Trophoblast cell (in vitro differentiated cells and primary cell): ENCODE data around the gene ZNF516.

Source experiments
- DNase-seq, 2 donors: peaks; one replicate each; pipeline ENCODE4 v3.0.0-alpha.2; 2016
- H2AFZ ChIP-seq: 2 replicates; pipeline ENCODE4 v1.6.1; 2013; ENCODE audit warnings: low read length, moderate library complexity, mild to moderate bottlenecking; ENCODE audit not compliant: insufficient read depth, poor library complexity
- H2AK5ac ChIP-seq: 2 replicates; pipeline ENCODE4 v1.6.1; 2013; ENCODE audit warnings: mild to moderate bottlenecking, low read length
- H2BK120ac ChIP-seq: 2 replicates; pipeline ENCODE4 v1.6.1; 2013; ENCODE audit warnings: low read length, mild to moderate bottlenecking, moderate library complexity; ENCODE audit not compliant: insufficient read depth, poor library complexity
- H2BK12ac ChIP-seq: 2 replicates; pipeline ENCODE4 v1.6.1; 2013; ENCODE audit warnings: mild to moderate bottlenecking, low read length, moderate library complexity
- H2BK5ac ChIP-seq: 2 replicates; pipeline ENCODE4 v1.6.1; 2013; ENCODE audit warnings: low read length, low read depth, moderate library complexity, mild to moderate bottlenecking; ENCODE audit not compliant: poor library complexity
- H3K14ac ChIP-seq: 2 replicates; pipeline ENCODE4 v1.6.1; 2013; ENCODE audit warnings: mild to moderate bottlenecking, low read length
- H3K18ac ChIP-seq: 2 replicates; pipeline ENCODE4 v1.6.1; 2013; ENCODE audit warnings: mild to moderate bottlenecking, low read length
- H3K23ac ChIP-seq: 2 replicates; pipeline ENCODE4 v1.6.1; 2013; ENCODE audit warnings: low read length
- H3K27ac ChIP-seq: 2 replicates; pipeline ENCODE4 v1.5.1; 2013; ENCODE audit warnings: low read depth, mild to moderate bottlenecking, inconsistent platforms, low read length, moderate library complexity
- H3K27me3 ChIP-seq: 2 replicates; pipeline ENCODE4 v1.6.1; 2013; ENCODE audit warnings: inconsistent platforms, mild to moderate bottlenecking, low read length, moderate library complexity; ENCODE audit not compliant: insufficient read depth
- H3K36me3 ChIP-seq, 2 experiments: 1 replicate in 1 of 2; 2 replicates in 1 of 2; pipeline ENCODE4 v1.6.1; 2013; ENCODE audit warnings: low read length in 2 of 2, mild to moderate bottlenecking in 2 of 2, moderate library complexity in 1 of 2; ENCODE audit not compliant: insufficient read depth in 2 of 2, control insufficient read depth in 1 of 2
- H3K4ac ChIP-seq: 2 replicates; pipeline ENCODE4 v1.6.1; 2013; ENCODE audit warnings: low read depth, mild to moderate bottlenecking, low read length, moderate library complexity
- H3K4me1 ChIP-seq, 2 experiments: 1 replicate in 1 of 2; 2 replicates in 1 of 2; pipeline ENCODE4 v1.6.1; 2013; ENCODE audit warnings: low read length in 2 of 2, mild to moderate bottlenecking in 2 of 2, moderate library complexity in 1 of 2; ENCODE audit not compliant: insufficient read depth in 2 of 2, control insufficient read depth in 1 of 2
- H3K4me2 ChIP-seq: 2 replicates; pipeline ENCODE4 v1.6.1; 2013; ENCODE audit warnings: inconsistent platforms, mild to moderate bottlenecking, low read length, moderate library complexity
- H3K4me3 ChIP-seq: 2 replicates; pipeline ENCODE4 v1.5.1; 2013; ENCODE audit warnings: mild to moderate bottlenecking, low read depth, low read length, inconsistent platforms
- H3K79me1 ChIP-seq: one replicate; pipeline ENCODE4 v1.6.1; 2013; ENCODE audit warnings: low read length
- H3K79me2 ChIP-seq: 2 replicates; pipeline ENCODE4 v1.6.1; 2013; ENCODE audit warnings: low read length, mild to moderate bottlenecking; ENCODE audit not compliant: control insufficient read depth, insufficient read depth, poor library complexity
- H3K9ac ChIP-seq: 2 replicates; pipeline ENCODE4 v1.6.1; 2013; ENCODE audit warnings: mild to moderate bottlenecking, low read length
- H3K9me3 ChIP-seq: 2 replicates; pipeline ENCODE4 v1.6.1; 2013; ENCODE audit warnings: low read depth, mild to moderate bottlenecking, control low read depth, inconsistent platforms, low read length; ENCODE audit not compliant: insufficient read depth
- H4K12ac ChIP-seq: 2 replicates; pipeline ENCODE4 v1.6.1; 2013; ENCODE audit warnings: low read depth, mild to moderate bottlenecking, low read length, moderate library complexity
- H4K8ac ChIP-seq: 2 replicates; pipeline ENCODE4 v1.6.1; 2013; ENCODE audit warnings: low read depth, mild to moderate bottlenecking, low read length, moderate library complexity
- H4K91ac ChIP-seq: one replicate; pipeline ENCODE4 v1.6.1; 2013; ENCODE audit warnings: low read depth, mild to moderate bottlenecking, low read length, moderate library complexity
- WGBS: extraction: QIAGEN DNeasy Blood & Tissue Kit; methylation state at CpG from one replicate; pipeline ENCODE4 v1.1.7; 2013; ENCODE audit warnings: missing lambda C conversion rate; ENCODE audit not compliant: insufficient read length, insufficient coverage; ENCODE audit errors: extremely low coverage; 5-methylcytosine and 5-hydroxymethylcytosine counted together

The ZNF516 gene

GRCh38 chr18:76396792-76397191 is 98.2 kb downstream of the ZNF516 start:
- no peaks in the 10 kb centered on the region for H3K79me2 ChIP-seq
- no CpG with 5 or more reads among the region's 9 CpGs for WGBS
- no peak overlapping the region for H2BK12ac ChIP-seq
- no peak overlapping the region for H2AFZ ChIP-seq
- H3K9ac ChIP-seq: no peak overlapping the region
- no peak overlapping the region for H3K4me3 ChIP-seq
- no peak overlapping the region for H3K14ac ChIP-seq
- no peak overlapping the region for H3K18ac ChIP-seq
- H3K4me2 ChIP-seq: no peak overlapping the region
- H3K23ac ChIP-seq: no peak overlapping the region
- H2BK5ac ChIP-seq: no peak overlapping the region
- H2BK120ac ChIP-seq: no peak overlapping the region
- no peak overlapping the region for H4K91ac ChIP-seq
- no peaks in the 10 kb centered on the region for H3K79me1 ChIP-seq
- no peak for DNase-seq
- no peak overlapping the region for H3K27ac ChIP-seq
- peaks cover 8% of the 10 kb centered on the region in 2 experiments for H3K4me1 ChIP-seq
- H3K27me3 ChIP-seq: no peaks in the 10 kb centered on the region
- no peaks in the 10 kb centered on the region for H3K9me3 ChIP-seq
- H3K4ac ChIP-seq: no peak overlapping the region
- no peak overlapping the region for H2AK5ac ChIP-seq
- no peaks in the 10 kb centered on the region for H3K36me3 ChIP-seq
- H4K8ac ChIP-seq: no peak overlapping the region
- no peak overlapping the region for H4K12ac ChIP-seq

GRCh38 chr18:76395609-76396008 is 99.4 kb downstream of the ZNF516 start:
- no peak overlapping the region for H3K9ac ChIP-seq
- H2AFZ ChIP-seq: no peak overlapping the region
- no peak overlapping the region for H2AK5ac ChIP-seq
- no peaks in the 10 kb centered on the region for H3K79me1 ChIP-seq
- H3K27me3 ChIP-seq: no peaks in the 10 kb centered on the region
- H4K12ac ChIP-seq: no peak overlapping the region
- H2BK12ac ChIP-seq: no peak overlapping the region
- no peak overlapping the region for H3K23ac ChIP-seq
- no peak overlapping the region for H3K14ac ChIP-seq
- H3K36me3 ChIP-seq: no peaks in the 10 kb centered on the region
- no CpG with 5 or more reads among the region's 20 CpGs for WGBS
- no peaks in the 10 kb centered on the region for H3K79me2 ChIP-seq
- H3K4me1 ChIP-seq: peaks cover 8% of the 10 kb centered on the region in 2 experiments
- no peak overlapping the region for H4K91ac ChIP-seq
- no peak overlapping the region for H2BK120ac ChIP-seq
- H3K9me3 ChIP-seq: peaks cover 1% of the 10 kb centered on the region
- H3K4ac ChIP-seq: no peak overlapping the region
- peak in 1 of 2 donors; percentile 24 for DNase-seq
- no peak overlapping the region for H2BK5ac ChIP-seq
- no peak overlapping the region for H3K27ac ChIP-seq
- no peak overlapping the region for H4K8ac ChIP-seq
- no peak overlapping the region for H3K4me2 ChIP-seq
- no peak overlapping the region for H3K4me3 ChIP-seq
- no peak overlapping the region for H3K18ac ChIP-seq

GRCh38 chr18:76394780-76395476 is 100.1 kb downstream of the ZNF516 start:
- Histone ChIP-seq H3K9me3 (peaks cover 1% of the 10 kb centered on the region), H2BK5ac (no peak overlapping the region), H3K18ac (no peak overlapping the region), H3K4me1 (peaks cover 8% of the 10 kb centered on the region in 2 experiments), H3K14ac (no peak overlapping the region), H3K9ac (no peak overlapping the region), H3K27me3 (no peaks in the 10 kb centered on the region), H3K23ac (no peak overlapping the region), H4K8ac (no peak overlapping the region), H4K12ac (no peak overlapping the region), H3K4ac (no peak overlapping the region), H3K79me1 (no peaks in the 10 kb centered on the region), H3K4me3 (no peak overlapping the region), H2AFZ (no peak overlapping the region), H3K79me2 (no peaks in the 10 kb centered on the region), H2BK120ac (no peak overlapping the region), H3K36me3 (no peaks in the 10 kb centered on the region), H4K91ac (no peak overlapping the region), H3K27ac (no peak overlapping the region), H2BK12ac (no peak overlapping the region), H3K4me2 (no peak overlapping the region), H2AK5ac (no peak overlapping the region)
- WGBS: no CpG with 5 or more reads among the region's 15 CpGs
- peak in 1 of 2 donors; percentile 9 for DNase-seq

- WGBS: no CpG with 5 or more reads among the region's 5 CpGs
These were observed 102.7 kb downstream of the ZNF516 start for GRCh38 chr18:76392349-76392748.

More at GRCh38 chr18:76392349-76392748, 102.7 kb downstream of the ZNF516 start:
- H3K9ac ChIP-seq: no peak overlapping the region
- no peak overlapping the region for H4K8ac ChIP-seq
- no peak for DNase-seq
- H3K23ac ChIP-seq: no peak overlapping the region
- H3K4me3 ChIP-seq: no peak overlapping the region
- H3K79me2 ChIP-seq: no peaks in the 10 kb centered on the region
- H3K36me3 ChIP-seq: no peaks in the 10 kb centered on the region
- H3K4me1 ChIP-seq: peaks cover 8% of the 10 kb centered on the region in 2 experiments
- no peak overlapping the region for H3K4me2 ChIP-seq
- no peak overlapping the region for H4K12ac ChIP-seq
- peak overlapping the region; percentile 40 for H3K4ac ChIP-seq
- H2AK5ac ChIP-seq: no peak overlapping the region
- no peaks in the 10 kb centered on the region for H3K27me3 ChIP-seq
- no peak overlapping the region for H2BK12ac ChIP-seq
- no peak overlapping the region for H3K27ac ChIP-seq
- H2AFZ ChIP-seq: no peak overlapping the region
- H4K91ac ChIP-seq: no peak overlapping the region
- H3K9me3 ChIP-seq: peaks cover 4% of the 10 kb centered on the region
- H3K79me1 ChIP-seq: no peaks in the 10 kb centered on the region
- no peak overlapping the region for H2BK5ac ChIP-seq
- H3K18ac ChIP-seq: no peak overlapping the region
- H2BK120ac ChIP-seq: no peak overlapping the region
- H3K14ac ChIP-seq: no peak overlapping the region
